WTC11 (cell line): ENCODE results near the gene NDUFV1. TPM values are rescaled to one million over a fixed set of nuclear protein-coding genes. Genes with fewer than 3 reads are reported as not detected.

Experiments
- ATAC-seq: fragments of 200-7000 bp; cut with Tn5 transposase; 2 replicates; pipeline ENCODE4 v1.10.0; 2021; ENCODE audit warnings: mild to moderate bottlenecking, moderate library complexity
- CTCF ChIA-PET: fragments of 300-600 bp; sonication (Branson Sonifier 250); formaldehyde crosslinking; loops from one replicate; lab custom pipeline; 2021; ENCODE audit warnings: antibody characterized with exemption; lab: Charles Lee
- POLR2A ChIA-PET: fragments of 350-600 bp; sonication (Branson Sonifier 250); formaldehyde crosslinking; loops from one replicate; lab custom pipeline; 2021; ENCODE audit warnings: antibody characterized with exemption; lab: Charles Lee
- DNase-seq: peaks from one replicate; pipeline ENCODE4 v3.0.0; 2021; ENCODE audit warnings: low spot score
- H3K27ac Mint-ChIP-seq: 2 replicates; pipeline ENCODE4 v1.8.0; 2021; ENCODE audit warnings: mixed read lengths
- H3K27me3 Mint-ChIP-seq: 2 replicates; pipeline ENCODE4 v1.8.0; 2021; ENCODE audit warnings: low read depth, mild to moderate bottlenecking, moderate library complexity, mixed read lengths
- H3K36me3 Mint-ChIP-seq: 2 replicates; pipeline ENCODE4 v1.8.0; 2021; ENCODE audit warnings: mixed read lengths
- H3K4me1 Mint-ChIP-seq: 2 replicates; pipeline ENCODE4 v1.8.0; 2022; ENCODE audit warnings: mixed read lengths
- H3K4me3 Mint-ChIP-seq: 2 replicates; pipeline ENCODE4 v1.8.0; 2021; ENCODE audit warnings: mild to moderate bottlenecking, moderate library complexity, mixed read lengths
- H3K9me3 Mint-ChIP-seq: 2 replicates; pipeline ENCODE4 v1.8.0; 2021; ENCODE audit warnings: mixed read lengths
- FOXP1 ChIP-seq: sonication (generic); formaldehyde crosslinking; IDR thresholded peaks from 2 replicates; pipeline ENCODE4 v1.8.0; 2022; ENCODE audit warnings: missing genetic modification reagents, mild to moderate bottlenecking, moderate library complexity, borderline replicate concordance
- JUN ChIP-seq: sonication (generic); formaldehyde crosslinking; IDR thresholded peaks from 2 replicates; pipeline ENCODE4 v1.8.0; 2023; ENCODE audit warnings: mild to moderate bottlenecking, missing genetic modification reagents
- NFATC4 ChIP-seq: fragments of 250-450 bp; sonication (Bioruptor Pico); IDR thresholded peaks from 2 replicates; pipeline ENCODE4 v1.9.0; 2021; ENCODE audit warnings: mild to moderate bottlenecking
- NR1H2 ChIP-seq: sonication (generic); formaldehyde crosslinking; IDR thresholded peaks from 2 replicates; pipeline ENCODE4 v1.9.0; 2021; ENCODE audit warnings: mild to moderate bottlenecking, moderate library complexity, missing genetic modification reagents
- RELA ChIP-seq: sonication (generic); formaldehyde crosslinking; IDR thresholded peaks from 2 replicates; pipeline ENCODE4 v1.8.1; 2022; ENCODE audit warnings: missing genetic modification reagents, mild to moderate bottlenecking, borderline replicate concordance
- TEAD1 ChIP-seq: sonication (generic); formaldehyde crosslinking; IDR thresholded peaks from 2 replicates; pipeline ENCODE4 v1.8.0; 2022; ENCODE audit warnings: mild to moderate bottlenecking, missing genetic modification reagents
- ZBTB21 ChIP-seq: sonication (generic); formaldehyde crosslinking; IDR thresholded peaks from 2 replicates; pipeline ENCODE4 v1.8.1; 2023; ENCODE audit warnings: mild to moderate bottlenecking, missing genetic modification reagents, borderline replicate concordance
- ZNF263 ChIP-seq: sonication (generic); formaldehyde crosslinking; IDR thresholded peaks from 2 replicates; pipeline ENCODE4 v1.8.1; 2022; ENCODE audit warnings: low read depth, mild to moderate bottlenecking, moderate library complexity, missing genetic modification reagents
- ZNF423 ChIP-seq: fragments of 250-450 bp; sonication (Bioruptor Pico); IDR thresholded peaks from 2 replicates; pipeline ENCODE4 v2.1.2; 2022; ENCODE audit warnings: mild to moderate bottlenecking, moderate library complexity
- ZNF671 ChIP-seq: fragments of 250-450 bp; sonication (Bioruptor Pico); IDR thresholded peaks from 2 replicates; pipeline ENCODE4 v1.8.0; 2021; ENCODE audit warnings: mild to moderate bottlenecking
- total RNA-seq: library from RNA; stranded (reverse); gene quantifications from 3 replicates; pipeline ENCODE4 v1.2.3, GENCODE V29; 2021
- TF ChIP-seq, protein P1 (sequence below): sonication (generic); formaldehyde crosslinking; IDR thresholded peaks from 2 replicates; pipeline ENCODE4 v1.8.1; 2023; ENCODE audit warnings: mild to moderate bottlenecking, missing genetic modification reagents, moderate library complexity
- TF ChIP-seq, protein P2 (sequence below): fragments of 250-450 bp; sonication (Bioruptor Pico); IDR thresholded peaks from 2 replicates; pipeline ENCODE4 v1.9.0; 2021; ENCODE audit warnings: mild to moderate bottlenecking
- TF ChIP-seq, protein P3 (sequence below): sonication (generic); formaldehyde crosslinking; IDR thresholded peaks from 2 replicates; pipeline ENCODE4 v1.8.1; 2022; ENCODE audit warnings: low read depth, missing genetic modification reagents, borderline replicate concordance
- TF ChIP-seq, protein P4 (sequence below): fragments of 250-450 bp; sonication (Bioruptor Pico); IDR thresholded peaks from 2 replicates; pipeline ENCODE4 v1.9.0; 2021; ENCODE audit warnings: mild to moderate bottlenecking
- TF ChIP-seq, protein P5 (sequence below): sonication (generic); formaldehyde crosslinking; IDR thresholded peaks from 2 replicates; pipeline ENCODE4 v1.8.0; 2022; ENCODE audit warnings: missing genetic modification reagents
- TF ChIP-seq, protein P6 (sequence below): fragments of 250-450 bp; sonication (Bioruptor Pico); IDR thresholded peaks from 2 replicates; pipeline ENCODE4 v2.1.2; 2022; ENCODE audit warnings: mild to moderate bottlenecking, moderate library complexity

The NDUFV1 gene
- total RNA-seq, 1 experiment from 2014 or later: 231 TPM

DNA sequence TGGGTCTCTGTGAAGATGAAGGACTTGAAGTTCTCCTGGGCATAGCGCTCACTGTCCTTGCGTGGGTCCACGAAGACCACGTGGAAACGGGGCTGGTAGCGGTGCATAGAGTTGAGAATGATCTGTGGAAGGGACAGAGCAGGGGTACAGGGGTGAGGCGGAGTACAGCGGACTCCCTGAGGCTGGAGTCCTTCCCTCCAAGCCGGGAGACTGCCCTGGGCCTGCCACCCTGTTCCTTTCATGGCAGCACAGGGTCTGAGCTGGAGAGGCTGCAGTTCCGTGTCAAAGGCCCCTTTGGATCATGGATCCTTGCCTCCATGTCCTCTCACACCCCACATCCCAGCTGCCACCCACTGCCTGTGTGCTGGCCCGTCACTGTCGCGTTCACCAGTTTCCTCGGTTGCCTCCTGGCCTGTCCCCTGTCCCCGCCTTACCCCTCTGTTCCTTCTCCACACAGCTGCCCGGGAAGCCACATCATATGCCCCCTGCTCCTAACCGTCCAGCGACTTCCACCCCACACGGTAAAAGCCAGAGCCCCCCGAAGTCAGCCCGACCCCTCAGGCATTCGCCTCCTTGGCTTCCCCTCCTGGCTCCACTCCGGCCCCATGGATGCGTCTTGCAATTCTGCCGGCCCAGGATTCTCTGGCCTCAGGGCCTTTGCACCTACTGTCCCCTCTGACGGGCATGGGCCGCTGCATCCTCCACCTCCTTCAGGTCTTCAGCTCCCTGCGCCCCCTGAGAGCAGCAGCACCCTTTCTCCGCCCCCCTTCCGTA, 26.4 kb downstream of the NDUFV1 start:
- Mint-ChIP-seq H3K27ac (no peak overlapping the region), H3K27me3 (no peaks in the 10 kb centered on the region; the same call in 1 of the 2 replicates), H3K4me3 (no peak overlapping the region), H3K9me3 (no peaks in the 10 kb centered on the region), H3K36me3 (no peaks in the 10 kb centered on the region), H3K4me1 (peaks cover 22% of the 10 kb centered on the region)
- TF ChIP-seq NFATC4 (CRISPR knock-in tag) (no peak), NR1H2 (CRISPR knock-in tag) (no peak), ZNF423 (CRISPR knock-in tag) (no peak), ZNF671 (CRISPR knock-in tag) (no peak), ZNF263 (CRISPR knock-in tag) (no peak), FOXP1 (CRISPR knock-in tag) (no peak)
- TF ChIP-seq, protein P1, sequence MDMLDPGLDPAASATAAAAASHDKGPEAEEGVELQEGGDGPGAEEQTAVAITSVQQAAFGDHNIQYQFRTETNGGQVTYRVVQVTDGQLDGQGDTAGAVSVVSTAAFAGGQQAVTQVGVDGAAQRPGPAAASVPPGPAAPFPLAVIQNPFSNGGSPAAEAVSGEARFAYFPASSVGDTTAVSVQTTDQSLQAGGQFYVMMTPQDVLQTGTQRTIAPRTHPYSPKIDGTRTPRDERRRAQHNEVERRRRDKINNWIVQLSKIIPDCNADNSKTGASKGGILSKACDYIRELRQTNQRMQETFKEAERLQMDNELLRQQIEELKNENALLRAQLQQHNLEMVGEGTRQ (CRISPR knock-in tag): no peak
- TF ChIP-seq, protein P2, sequence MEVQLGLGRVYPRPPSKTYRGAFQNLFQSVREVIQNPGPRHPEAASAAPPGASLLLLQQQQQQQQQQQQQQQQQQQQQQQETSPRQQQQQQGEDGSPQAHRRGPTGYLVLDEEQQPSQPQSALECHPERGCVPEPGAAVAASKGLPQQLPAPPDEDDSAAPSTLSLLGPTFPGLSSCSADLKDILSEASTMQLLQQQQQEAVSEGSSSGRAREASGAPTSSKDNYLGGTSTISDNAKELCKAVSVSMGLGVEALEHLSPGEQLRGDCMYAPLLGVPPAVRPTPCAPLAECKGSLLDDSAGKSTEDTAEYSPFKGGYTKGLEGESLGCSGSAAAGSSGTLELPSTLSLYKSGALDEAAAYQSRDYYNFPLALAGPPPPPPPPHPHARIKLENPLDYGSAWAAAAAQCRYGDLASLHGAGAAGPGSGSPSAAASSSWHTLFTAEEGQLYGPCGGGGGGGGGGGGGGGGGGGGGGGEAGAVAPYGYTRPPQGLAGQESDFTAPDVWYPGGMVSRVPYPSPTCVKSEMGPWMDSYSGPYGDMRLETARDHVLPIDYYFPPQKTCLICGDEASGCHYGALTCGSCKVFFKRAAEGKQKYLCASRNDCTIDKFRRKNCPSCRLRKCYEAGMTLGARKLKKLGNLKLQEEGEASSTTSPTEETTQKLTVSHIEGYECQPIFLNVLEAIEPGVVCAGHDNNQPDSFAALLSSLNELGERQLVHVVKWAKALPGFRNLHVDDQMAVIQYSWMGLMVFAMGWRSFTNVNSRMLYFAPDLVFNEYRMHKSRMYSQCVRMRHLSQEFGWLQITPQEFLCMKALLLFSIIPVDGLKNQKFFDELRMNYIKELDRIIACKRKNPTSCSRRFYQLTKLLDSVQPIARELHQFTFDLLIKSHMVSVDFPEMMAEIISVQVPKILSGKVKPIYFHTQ (CRISPR knock-in tag): no peak
- TF ChIP-seq, protein P3, sequence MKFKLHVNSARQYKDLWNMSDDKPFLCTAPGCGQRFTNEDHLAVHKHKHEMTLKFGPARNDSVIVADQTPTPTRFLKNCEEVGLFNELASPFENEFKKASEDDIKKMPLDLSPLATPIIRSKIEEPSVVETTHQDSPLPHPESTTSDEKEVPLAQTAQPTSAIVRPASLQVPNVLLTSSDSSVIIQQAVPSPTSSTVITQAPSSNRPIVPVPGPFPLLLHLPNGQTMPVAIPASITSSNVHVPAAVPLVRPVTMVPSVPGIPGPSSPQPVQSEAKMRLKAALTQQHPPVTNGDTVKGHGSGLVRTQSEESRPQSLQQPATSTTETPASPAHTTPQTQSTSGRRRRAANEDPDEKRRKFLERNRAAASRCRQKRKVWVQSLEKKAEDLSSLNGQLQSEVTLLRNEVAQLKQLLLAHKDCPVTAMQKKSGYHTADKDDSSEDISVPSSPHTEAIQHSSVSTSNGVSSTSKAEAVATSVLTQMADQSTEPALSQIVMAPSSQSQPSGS: no peak
- CTCF ChIA-PET: interaction anchor here (1.0 to 1.1 kb wide), 2 partner anchors 19 to 20 kb away, joined by 3 to 4 read pairs; no protein-coding TSS in a partner anchor
- peak; percentile 9 for DNase-seq
- ATAC-seq: no peak
- POLR2A ChIA-PET: no interaction called here

DNA sequence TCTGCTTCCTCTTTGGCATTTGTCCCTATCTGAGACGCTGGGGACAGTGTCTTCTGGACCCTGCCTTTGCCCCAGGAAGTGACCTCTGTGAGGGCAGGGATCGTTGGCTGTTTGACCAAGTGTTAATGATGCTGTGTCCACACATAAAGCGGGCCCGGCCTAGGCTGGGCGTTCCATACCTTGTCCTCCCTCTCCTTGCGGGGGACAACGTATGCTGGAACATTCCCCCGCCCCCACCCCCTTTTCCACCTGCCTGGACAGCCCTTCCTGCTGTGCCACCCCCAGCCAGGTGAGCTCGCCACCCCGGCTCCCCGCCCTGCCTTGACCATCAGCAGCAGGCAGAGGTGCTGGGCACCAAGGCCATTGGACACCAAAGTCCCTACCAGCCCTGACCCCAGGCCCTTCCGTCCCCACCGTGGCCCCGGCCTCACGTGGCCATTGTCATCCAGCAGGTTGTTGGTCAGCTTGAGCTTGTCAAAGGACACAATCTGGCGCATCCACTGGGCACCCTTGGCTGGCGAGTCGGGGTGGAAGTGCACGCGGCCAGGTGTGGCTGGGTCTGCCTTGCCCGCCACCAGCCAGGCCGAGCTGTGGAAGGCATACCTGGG, 27.1 kb downstream of the NDUFV1 start:
- no peaks in the 10 kb centered on the region for H3K9me3 Mint-ChIP-seq
- H3K27me3 Mint-ChIP-seq: peaks cover 3% of the 10 kb centered on the region; the same call in 1 of the 2 replicates
- H3K27ac Mint-ChIP-seq: no peak overlapping the region
- no peak for ATAC-seq
- peaks cover 18% of the 10 kb centered on the region for H3K4me1 Mint-ChIP-seq
- ChIA-PET CTCF (interaction anchor here (0.6 to 1.1 kb wide), 4 partner anchors 13 to 1303 kb away, joined by 3 to 7 read pairs (median 4); no protein-coding TSS in a partner anchor), POLR2A (no interaction called here)
- no peak for TF ChIP-seq ZNF671 (CRISPR knock-in tag)
- no peak for TF ChIP-seq TEAD1 (CRISPR knock-in tag)
- TF ChIP-seq RELA (CRISPR knock-in tag): no peak
- TF ChIP-seq, protein P4, sequence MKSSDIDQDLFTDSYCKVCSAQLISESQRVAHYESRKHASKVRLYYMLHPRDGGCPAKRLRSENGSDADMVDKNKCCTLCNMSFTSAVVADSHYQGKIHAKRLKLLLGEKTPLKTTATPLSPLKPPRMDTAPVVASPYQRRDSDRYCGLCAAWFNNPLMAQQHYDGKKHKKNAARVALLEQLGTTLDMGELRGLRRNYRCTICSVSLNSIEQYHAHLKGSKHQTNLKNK: no peak
- no peak overlapping the region for H3K4me3 Mint-ChIP-seq
- no peaks in the 10 kb centered on the region for H3K36me3 Mint-ChIP-seq
- peak; percentile 8 for DNase-seq

DNA sequence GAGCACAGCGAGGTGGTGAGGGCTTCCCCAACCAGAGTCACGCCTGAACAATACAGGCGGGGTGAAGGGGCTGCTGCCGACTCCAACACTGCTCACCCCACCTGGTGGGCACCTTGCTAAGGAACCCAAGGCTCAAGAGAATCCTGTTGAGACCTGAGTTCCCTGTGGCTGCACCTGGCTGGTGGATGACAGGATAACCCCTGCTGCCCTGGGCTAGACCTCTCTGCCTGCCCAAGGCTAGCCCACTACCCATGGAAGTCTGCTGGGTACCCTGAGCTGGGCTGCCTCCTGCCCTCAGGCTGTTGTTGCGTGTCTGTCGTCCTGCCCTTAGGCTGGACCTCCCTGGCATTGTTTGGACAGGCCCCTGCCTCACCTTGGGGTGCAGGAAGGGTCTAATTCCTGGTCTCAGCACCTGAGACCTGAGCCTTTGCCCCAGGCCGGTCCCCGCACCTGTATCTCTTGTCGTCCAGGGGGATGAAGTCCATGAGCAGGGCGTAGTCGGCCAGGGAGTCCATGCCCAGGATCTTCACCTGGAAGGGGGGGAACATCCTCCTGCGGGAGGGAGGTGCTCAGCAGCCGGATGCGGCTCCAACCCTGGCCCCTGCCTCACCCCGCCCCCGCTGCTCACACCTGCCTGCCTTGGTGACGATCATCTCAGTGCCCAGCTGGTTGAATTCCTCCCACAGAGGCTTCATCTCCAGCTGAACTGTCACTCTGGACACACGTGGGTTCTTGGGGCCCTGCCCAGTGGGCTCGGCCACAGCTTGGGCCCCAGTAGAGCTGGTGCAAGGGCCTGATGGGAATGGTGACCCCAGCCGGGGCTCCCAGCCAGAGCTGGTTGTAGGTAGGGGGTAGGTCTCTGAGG, 27.9 kb downstream of the NDUFV1 start:
- POLR2A ChIA-PET: no interaction called here
- no peak overlapping the region for H3K27ac Mint-ChIP-seq
- no peaks in the 10 kb centered on the region for H3K9me3 Mint-ChIP-seq
- ATAC-seq: no peak
- H3K4me1 Mint-ChIP-seq: peaks cover 16% of the 10 kb centered on the region
- DNase-seq: peak; percentile 14
- CTCF ChIA-PET: interaction anchor here (0.6 to 1.1 kb wide), 3 partner anchors 14 to 1303 kb away, joined by 3 to 7 read pairs (median 3); no protein-coding TSS in a partner anchor
- TF ChIP-seq, protein P5, sequence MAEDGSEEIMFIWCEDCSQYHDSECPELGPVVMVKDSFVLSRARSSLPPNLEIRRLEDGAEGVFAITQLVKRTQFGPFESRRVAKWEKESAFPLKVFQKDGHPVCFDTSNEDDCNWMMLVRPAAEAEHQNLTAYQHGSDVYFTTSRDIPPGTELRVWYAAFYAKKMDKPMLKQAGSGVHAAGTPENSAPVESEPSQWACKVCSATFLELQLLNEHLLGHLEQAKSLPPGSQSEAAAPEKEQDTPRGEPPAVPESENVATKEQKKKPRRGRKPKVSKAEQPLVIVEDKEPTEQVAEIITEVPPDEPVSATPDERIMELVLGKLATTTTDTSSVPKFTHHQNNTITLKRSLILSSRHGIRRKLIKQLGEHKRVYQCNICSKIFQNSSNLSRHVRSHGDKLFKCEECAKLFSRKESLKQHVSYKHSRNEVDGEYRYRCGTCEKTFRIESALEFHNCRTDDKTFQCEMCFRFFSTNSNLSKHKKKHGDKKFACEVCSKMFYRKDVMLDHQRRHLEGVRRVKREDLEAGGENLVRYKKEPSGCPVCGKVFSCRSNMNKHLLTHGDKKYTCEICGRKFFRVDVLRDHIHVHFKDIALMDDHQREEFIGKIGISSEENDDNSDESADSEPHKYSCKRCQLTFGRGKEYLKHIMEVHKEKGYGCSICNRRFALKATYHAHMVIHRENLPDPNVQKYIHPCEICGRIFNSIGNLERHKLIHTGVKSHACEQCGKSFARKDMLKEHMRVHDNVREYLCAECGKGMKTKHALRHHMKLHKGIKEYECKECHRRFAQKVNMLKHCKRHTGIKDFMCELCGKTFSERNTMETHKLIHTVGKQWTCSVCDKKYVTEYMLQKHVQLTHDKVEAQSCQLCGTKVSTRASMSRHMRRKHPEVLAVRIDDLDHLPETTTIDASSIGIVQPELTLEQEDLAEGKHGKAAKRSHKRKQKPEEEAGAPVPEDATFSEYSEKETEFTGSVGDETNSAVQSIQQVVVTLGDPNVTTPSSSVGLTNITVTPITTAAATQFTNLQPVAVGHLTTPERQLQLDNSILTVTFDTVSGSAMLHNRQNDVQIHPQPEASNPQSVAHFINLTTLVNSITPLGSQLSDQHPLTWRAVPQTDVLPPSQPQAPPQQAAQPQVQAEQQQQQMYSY (CRISPR knock-in tag): no peak
- TF ChIP-seq JUN (CRISPR knock-in tag): no peak
- TF ChIP-seq, protein P6, sequence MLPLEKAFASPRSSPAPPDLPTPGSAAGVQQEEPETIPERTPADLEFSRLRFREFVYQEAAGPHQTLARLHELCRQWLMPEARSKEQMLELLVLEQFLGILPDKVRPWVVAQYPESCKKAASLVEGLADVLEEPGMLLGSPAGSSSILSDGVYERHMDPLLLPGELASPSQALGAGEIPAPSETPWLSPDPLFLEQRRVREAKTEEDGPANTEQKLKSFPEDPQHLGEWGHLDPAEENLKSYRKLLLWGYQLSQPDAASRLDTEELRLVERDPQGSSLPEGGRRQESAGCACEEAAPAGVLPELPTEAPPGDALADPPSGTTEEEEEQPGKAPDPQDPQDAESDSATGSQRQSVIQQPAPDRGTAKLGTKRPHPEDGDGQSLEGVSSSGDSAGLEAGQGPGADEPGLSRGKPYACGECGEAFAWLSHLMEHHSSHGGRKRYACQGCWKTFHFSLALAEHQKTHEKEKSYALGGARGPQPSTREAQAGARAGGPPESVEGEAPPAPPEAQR (CRISPR knock-in tag): no peak
- no peak for TF ChIP-seq ZBTB21 (CRISPR knock-in tag)
- no peak overlapping the region for H3K4me3 Mint-ChIP-seq
- peaks cover 5% of the 10 kb centered on the region for H3K27me3 Mint-ChIP-seq
- H3K36me3 Mint-ChIP-seq: no peaks in the 10 kb centered on the region
